Bone marrow (tissue), 2 donors: Measurements from ENCODE around the gene GAK.

Source experiments
- DNase-seq, 2 donors: peaks; one replicate each; lab custom pipeline; 2025; lab: John Stamatoyannopoulos, UW

GAK gene

GRCh38 chr4:907103-907400 is 25.1 kb downstream of the GAK start:
- no peak for DNase-seq

GRCh38 chr4:906339-907102 is 25.6 kb downstream of the GAK start:
- DNase-seq, result no peak

GRCh38 chr4:905485-906338 is 26.4 kb downstream of the GAK start:
- no peak for DNase-seq

GRCh38 chr4:903066-904046 is 28.8 kb downstream of the GAK start:
- no peak for DNase-seq

GRCh38 chr4:901192-901910 is 30.8 kb downstream of the GAK start:
- no peak for DNase-seq

- DNase-seq, result no peak
Measured at GRCh38 chr4:900721-901120, 31.4 kb downstream of the GAK start.

GRCh38 chr4:900073-900472 is 32.0 kb downstream of the GAK start:
- DNase-seq, result no peak

- no peak for DNase-seq
Measured at GRCh38 chr4:899556-899906, 32.6 kb downstream of the GAK start.

GRCh38 chr4:898869-899555 is 33.1 kb downstream of the GAK start:
- no peak for DNase-seq

- no peak for DNase-seq
Measured at GRCh38 chr4:898123-898522, 34.0 kb downstream of the GAK start.

- no peak for DNase-seq
Measured at GRCh38 chr4:896630-897029, 35.5 kb downstream of the GAK start.

GRCh38 chr4:896216-896615 is 35.9 kb downstream of the GAK start:
- DNase-seq, result no peak

- DNase-seq, result no peak
Measured at GRCh38 chr4:895596-895995, 36.5 kb downstream of the GAK start.

GRCh38 chr4:893995-894705 is 38.0 kb downstream of the GAK start:
- DNase-seq, result no peak

GRCh38 chr4:893276-893994 is 38.7 kb downstream of the GAK start:
- DNase-seq, result no peak

GRCh38 chr4:892780-893179 is 39.3 kb downstream of the GAK start:
- DNase-seq, result no peak

GRCh38 chr4:891747-892146 is 40.4 kb downstream of the GAK start:
- no peak for DNase-seq

GRCh38 chr4:890036-890695 is 42.0 kb downstream of the GAK start:
- no peak for DNase-seq

- no peak for DNase-seq
Measured at GRCh38 chr4:889516-889915, 42.6 kb downstream of the GAK start.
